D341Med (cell line): ENCODE measurements around the gene TNFSF15.

Experiments used
- DNase-seq: peaks from one replicate; pipeline ENCODE4 v3.0.0; 2012; ENCODE audit warnings: low spot score

Gene TNFSF15

DNA sequence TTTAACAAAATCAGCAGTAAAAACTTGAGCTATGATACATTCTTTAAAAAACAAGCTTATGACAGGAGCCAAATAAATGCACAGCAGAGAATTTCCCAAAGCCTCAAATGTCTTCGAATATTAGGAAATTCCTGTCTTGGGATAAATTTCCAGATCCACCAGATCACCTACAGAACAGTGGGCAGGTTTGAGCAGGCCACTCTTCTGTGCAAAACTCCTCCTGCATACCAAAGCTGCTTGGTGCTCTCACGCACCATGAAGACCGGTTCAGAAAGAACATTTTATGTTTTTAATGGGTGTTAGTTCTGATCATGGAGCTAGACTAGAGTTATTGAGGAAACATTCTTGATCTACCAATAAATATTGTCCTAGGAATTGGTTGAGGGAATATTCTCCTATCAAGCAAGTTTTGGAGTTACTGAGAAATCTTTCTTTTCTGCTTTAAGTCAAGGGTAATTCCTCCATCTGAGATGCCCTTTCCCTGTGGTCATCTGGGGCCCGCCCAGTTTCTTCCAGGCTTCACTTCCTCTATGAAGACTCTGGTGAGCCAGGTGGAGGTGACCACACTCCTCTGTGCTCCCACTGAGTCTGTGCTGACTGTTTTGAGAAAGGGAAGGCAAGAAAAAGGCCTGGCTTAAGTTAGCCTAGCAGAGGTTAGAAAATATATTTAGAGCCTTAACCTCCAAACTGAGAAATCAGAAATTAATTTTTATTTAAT is 17.9 kb downstream of the TNFSF15 start:
- no peak for DNase-seq

DNA sequence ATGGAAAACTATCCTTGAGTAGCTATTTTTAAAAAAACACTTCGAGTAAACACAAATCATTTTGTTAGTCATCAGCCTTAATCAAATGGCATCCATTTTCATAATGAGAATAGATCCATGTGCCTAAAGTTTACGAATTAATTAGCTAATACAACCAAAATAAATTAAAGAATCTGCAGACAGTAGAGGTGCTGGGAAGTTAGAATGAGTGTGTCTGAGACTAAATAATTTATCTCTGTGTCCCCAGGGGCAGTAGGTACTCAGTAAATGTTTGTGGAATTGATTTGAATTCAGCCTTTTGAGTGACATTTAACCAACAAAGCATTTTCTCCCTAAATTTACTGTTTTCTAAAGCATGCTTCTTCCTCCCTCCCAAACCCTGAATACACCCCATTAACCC is 18.6 kb downstream of the TNFSF15 start:
- no peak for DNase-seq

DNA sequence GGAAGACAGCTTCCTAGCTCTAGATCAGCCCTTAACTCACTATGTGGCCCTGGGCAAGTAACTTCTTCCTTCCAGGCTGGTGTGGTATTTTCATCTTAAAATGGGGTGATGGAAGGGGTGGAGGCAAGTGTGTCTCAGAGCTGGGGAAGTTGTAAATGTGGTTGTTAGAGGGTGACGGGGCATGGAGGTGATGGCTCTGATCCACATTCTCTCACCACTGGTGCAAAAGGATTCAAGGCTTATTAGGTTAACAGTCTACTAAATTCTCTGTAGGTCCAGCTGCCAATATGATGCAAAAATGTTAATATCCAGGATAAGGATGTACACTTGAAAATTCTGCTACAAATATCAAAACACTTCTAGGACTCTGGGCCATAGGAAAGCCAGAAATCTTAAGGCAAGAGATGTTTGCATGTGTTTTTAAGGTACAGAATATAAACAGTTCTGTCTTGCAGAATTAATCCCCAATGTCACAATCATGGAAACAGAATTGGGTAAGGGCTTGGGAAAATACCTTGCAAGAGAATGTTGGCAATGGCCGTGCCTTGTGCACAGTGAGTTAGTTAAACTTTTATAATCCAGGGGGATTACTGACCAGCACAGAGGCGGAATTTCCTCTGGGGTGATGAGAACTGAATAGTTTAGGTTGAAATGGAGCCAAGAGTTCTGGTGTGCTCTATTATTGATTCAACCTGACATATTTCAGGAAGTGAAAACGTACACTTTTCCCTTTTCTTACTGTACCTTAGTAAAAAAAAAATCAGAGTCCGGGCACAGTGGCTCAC is 19.8 kb downstream of the TNFSF15 start:
- no peak for DNase-seq

DNA sequence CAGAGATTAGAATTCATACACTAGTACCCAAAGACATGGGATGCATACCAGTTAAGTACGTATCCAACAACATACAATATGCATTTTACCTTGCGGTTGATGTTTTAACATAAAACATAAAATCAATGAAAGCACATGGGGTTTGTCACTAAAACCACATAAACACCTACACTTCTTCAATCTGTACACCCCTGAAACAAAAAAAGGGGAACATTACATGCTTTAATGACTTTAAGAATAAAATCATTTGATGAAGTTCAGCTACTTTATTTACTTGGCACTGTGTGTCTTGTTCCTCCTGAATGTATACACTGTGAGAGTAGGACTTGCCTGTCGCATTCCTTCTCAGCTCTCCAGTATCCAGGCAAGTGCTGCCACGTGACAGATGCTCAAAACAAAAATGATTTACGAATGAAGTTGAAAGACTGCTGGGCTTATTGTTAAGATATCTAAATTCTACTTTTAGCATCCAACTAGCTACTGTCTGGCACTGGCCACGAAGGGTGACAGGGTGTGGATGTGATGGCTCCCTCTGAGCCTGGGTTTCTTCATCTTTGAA is 21.0 kb downstream of the TNFSF15 start:
- DNase-seq: no peak

DNA sequence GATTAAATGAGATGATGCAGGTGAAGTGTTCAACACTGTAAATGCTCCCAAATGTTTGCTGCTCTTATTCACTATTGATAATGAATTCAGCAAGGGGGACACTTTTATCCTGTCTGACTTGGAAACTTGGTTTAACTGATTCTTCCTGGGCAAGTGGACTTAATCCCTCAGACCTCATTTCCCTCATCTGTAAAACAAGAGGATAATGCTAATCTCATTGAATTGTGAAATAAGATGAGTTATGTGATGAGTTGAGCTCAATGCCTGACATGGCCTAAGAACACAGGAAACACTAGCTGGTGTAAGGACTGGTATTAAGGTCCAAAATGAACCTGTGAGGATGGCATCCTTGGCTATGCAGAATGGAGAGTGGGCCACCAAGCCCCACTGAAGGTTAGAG is 23.3 kb downstream of the TNFSF15 start:
- no peak for DNase-seq

DNA sequence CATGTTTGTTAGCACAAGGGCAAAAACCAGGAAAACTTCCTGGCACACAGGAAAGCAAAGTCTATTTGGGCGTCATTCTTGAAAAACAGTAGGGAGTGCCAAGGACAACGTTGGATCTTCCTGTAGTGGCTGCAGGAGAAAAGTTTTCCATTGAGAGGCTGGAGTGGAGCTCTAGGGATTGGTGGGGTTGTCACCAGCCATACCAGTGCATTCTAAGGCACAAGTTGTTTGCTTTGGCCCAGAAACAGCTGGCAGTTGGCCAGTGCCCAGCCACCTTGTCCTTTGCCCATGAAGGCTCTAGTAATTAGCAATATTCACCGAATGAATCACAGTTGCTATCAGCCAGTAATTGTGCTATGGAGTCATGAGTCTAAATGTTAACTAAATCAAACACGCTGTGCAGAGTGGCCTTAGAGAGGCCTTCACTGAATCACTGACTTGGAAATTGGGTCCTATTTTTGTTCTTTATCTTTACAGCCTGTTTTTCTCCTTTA is 26.4 kb downstream of the TNFSF15 start:
- no peak for DNase-seq

DNA sequence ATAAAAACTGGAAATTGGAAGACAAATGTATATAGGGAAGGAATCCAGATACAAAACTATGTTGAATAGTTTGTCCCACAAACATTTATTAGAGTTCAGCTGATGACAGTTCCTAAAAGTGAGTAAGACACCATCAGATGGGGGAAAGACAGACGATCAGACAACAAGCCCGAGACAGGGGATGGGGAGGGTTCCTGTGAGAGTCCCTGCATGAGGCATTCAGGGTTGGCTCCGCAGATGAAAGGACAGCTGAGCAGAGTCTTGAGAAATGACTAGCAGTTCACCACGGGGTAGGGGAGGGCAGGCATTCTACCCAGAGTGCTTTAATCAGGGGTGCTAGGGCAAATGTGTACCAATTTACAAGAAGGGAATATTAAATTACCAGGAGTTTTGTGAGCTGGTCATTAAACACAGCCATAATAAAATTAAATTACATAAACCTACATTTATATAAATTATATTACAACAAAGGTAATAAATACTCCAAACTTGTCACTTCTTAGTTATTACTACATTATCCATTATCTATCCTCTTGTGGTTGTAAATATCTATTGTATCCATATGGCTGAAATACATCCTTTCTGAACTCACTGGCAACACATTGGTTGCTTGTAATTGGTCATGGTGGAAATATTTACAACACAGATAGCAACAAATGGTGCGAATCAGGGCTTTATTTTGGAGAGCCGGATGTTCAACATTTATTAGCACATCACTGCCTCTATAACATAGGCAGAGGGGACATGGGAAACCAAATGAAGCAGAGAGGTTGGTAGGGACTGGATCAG is 27.8 kb downstream of the TNFSF15 start:
- DNase-seq: no peak

DNA sequence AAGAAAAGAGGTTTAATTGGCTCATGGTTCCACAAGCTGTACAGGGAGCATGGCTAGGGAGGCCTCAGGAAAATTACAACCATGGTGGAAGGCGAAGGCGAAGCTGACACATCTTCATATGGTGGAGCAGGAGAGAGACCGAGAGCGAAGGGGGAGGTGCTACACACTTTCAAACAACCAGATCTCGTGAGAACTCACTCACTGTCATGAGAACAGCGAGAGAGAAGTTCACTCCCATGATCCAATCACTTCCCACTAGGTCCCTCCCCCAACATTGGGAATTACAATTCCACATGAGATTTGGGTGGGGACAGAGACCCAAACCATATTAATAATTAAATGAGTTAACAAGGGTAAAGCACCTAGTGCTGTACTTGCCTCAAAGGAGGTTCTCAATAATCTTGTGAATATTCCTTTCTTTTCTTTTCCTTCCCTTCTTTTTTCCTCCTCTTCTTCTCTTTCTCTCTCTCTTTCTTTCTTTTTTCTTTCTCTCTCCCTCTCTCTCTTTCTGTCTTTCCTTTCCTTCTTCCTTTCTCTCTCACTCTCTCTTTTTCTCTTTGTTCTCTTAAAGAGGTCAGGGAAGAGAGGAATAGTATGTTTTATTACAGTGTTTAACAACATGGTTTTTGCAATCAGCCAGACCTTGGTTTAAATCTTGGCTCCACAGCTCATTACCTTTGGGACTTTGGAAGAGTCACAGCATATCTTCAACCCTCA is 29.0 kb downstream of the TNFSF15 start:
- DNase-seq: no peak

DNA sequence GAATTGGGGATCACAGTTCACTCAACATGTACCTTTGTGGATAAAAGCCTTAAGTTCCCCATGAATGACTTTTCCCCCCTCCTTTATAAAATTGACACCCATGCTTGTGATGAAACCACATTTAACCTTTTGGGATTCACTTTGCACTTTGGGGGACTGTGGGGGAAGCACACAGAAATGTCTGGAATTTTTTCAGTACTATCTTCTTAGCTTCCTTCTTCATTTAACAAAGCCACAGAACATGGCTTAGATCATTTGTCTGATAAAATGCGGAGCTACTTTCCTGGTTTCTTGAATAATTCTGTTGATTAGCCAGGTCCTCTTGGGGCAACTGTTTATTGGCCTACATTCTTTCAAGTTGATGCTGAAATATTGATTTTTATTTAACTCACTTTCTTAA is 29.9 kb downstream of the TNFSF15 start:
- DNase-seq: no peak

DNA sequence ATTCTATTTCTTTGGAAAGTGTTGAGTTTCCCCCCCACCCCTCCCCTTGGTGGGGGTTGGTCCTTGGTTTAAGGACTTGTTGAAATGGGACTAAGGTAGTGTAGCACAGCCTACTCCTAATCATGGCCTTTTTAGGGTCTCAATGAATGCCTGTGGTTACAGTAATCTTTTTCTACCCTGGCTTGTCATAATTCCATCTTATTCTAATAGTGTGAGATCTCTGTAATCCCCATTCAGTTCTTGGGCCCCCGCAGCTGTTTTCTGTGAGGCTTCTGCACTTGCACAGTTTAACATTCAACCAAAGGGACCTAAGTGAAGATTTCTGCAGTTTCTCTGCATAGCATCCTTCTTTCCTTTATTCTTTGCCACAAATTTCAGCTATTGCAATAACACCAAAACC is 30.7 kb downstream of the TNFSF15 start:
- no peak for DNase-seq

DNA sequence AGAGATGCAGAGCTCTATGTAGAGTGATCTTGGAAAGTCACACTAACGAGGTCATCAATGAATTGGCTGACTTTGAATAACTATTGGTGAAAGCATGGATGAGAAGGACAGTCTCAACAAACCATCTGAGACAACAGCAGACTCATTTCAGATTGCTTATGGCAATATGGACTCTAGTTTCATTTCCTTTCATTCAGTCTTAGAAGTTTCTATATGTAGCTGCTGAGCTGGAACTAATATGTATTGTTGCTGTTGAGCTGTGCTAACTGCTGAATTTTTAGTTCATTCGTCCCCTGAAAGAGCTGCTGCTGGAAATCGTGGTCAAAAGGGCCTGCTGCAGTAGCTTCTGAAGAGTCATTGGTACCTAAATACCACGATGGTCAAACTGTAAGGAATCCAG is 31.3 kb downstream of the TNFSF15 start:
- no peak for DNase-seq

DNA sequence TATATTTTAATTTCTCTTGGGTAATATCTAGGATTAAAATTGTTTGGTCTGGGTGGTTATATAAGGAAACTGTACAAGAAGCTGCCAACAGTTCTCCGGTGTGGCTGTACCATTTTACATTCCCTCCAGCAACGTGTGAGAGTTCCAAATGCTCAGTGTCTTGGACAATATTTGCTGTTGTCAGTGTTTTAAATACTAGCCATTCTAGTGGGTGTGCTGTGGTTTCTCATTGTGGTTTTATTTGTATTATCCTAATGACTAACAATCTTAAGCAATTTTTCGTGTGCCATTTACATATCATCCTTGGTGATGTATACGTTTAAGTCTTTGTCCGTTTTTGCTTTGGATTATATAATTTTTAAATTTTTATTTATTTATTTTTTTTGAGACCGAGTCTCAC is 34.0 kb downstream of the TNFSF15 start:
- no peak for DNase-seq

DNA sequence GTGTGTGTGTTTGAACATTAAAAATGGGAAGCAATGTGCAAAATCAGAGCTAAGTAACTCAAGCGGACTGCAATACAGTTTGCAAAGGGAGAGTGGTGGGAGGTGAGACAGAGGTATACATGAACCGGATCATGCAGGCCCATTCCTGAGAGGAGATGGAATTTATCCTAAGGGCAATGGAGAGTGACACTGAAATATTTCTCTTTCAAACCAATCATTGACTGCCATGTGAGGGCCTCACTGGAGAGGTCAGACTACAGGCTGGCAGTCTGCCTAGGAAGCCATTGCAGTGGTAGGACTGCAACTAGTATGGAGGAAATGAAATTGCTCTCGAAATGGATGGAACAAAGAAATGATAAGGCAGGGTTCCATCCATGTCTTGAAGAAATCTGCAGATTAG is 34.8 kb downstream of the TNFSF15 start:
- DNase-seq: no peak

DNA sequence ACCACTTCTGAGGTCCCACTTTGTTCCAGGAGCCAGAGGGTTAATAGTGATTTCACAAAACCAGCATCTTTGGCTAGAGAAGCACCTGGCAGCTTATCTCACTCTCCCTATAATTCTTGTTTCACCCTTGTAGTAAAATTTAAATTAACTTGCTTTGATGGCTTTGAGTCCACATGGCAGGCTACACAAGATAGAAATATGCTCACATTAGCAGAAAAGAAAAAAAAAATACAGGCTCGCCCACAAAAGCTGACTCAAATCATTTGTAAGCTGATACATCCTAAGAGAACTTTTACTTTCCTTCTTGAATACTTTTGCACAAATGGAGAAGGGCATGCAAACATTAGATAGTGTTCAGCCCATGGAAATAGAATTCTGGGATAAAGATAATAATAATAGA is 36.2 kb downstream of the TNFSF15 start:
- DNase-seq: no peak

DNA sequence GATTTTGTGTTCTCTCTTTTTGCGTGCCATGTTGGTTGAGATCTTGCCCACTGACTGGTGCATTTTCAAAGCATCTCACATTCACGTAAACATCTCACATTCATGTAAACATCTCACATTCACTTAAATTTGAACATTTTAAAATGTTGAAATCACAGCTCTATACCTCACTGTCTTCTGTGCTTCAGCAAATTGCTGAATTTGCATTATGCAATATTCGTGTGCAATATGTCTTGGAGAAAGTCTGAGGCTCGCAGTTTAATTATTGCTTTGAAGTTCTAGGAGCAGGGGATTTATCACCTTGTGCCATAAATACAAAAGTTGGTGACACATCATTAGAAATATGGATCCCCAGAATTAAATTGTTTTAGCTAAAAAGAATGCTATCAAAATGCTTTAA is 42.6 kb downstream of the TNFSF15 start:
- DNase-seq: no peak

DNA sequence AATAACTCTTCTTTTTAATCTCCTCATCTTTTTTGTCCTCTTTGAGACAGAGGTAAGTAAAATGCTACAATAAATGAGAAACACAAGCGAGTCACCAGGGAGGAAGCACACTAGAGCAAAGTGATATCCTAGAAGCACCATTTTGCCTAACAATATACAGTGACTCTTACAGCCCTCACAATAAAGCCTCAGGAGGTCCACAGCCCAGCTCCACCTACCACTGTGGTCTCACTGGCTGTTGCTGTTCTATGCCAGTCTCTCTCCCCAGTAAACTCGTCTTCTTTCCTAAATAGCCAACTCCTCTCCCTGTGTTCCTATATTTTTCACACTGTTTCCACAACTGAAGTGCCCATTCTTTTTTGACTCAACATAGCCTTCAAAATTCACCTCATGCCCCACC is 44.3 kb downstream of the TNFSF15 start:
- DNase-seq: no peak

DNA sequence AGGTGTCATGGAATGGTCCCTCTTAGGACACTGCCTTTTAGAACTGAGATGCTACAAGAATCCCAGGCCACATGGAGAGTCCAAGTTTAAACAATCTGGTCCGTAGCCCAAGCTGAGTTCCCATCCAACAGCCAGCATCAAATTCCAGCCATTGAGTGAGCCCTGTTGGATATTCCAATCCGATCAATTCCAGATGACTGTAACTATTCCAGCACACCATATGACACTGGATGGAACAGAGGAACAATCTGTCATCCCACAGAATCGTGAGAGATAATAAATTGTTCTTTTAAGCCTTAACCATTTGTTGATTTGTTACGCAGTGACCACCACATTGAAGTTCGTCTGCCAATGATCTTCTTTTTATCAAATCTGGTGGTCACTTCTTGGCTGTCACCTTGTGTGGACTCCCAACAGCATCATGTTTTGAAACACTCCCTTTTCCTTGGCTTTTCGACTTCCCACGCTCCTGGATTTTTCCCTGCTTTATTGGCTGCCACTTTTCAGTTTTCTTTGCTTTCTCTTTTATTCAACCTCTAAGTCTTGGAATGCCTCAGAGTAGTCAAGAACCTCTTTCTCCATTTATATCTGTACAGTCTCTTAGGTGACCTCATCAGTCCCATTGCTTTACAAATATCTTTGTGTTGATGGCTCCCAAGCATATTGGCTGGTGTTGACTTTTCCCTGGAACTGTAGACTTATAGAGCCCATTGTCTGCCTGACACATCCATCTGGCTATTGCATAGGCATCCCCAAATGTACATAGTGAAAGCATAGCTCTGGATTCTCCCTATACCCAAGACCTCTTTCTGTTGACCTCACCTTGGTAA is 46.1 kb downstream of the TNFSF15 start:
- no peak for DNase-seq

DNA sequence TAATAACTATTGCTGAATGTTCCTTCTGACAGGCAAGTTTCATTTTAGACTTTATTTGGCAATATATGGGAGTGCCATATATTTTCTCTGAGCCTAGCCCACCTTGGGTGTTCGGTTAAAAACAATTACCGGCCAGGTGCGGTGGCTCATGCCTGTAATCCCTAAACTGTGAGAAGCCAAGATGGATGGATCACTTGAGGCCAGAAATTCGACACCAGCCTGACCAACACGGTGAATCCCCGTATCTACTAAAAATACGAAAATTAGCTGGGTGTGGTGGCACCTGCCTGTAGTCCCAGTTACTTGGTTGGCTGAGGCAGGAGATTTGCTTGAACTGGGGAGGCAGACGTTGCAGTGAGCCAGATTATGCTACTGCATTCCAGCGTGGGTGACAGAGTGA is 47.9 kb downstream of the TNFSF15 start:
- DNase-seq: no peak

DNA sequence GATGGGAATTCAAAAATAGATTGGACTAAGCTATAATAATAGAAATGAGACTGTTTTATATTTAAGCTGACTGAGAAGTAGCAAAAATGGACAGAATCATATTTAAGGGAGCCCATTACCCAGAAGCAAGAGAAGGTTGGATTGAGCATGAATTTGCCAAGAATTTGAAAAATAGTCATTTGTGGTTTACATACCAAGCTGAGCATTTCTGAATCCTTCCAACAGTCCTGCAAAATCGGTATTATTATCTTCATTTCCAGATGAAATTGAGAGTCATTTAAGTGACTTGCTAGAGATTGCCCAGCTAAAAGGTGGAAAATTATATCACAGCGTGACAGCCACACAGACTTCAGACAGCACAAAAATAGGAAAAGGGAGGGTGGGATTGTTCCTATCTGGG is 48.4 kb downstream of the TNFSF15 start:
- DNase-seq: no peak

DNA sequence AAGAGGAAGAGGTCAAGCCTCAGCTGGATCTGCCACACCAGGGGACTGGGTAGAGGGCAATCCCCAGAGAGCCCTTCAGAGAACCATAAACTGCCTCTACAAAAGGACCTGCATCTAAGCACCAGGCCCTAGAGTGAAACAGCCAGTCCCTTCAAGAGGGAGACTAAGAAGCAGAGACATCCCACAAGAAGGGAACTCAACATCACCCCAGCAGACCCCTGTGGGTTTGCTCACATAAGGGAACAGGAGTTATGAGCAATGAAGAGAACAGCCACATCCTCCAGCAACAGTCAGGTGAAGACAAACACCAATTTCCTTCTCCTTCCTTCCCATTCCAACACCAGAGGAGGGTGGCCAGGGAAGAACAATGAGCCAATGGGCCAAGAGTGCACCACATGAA is 48.9 kb downstream of the TNFSF15 start:
- no peak for DNase-seq

DNA sequence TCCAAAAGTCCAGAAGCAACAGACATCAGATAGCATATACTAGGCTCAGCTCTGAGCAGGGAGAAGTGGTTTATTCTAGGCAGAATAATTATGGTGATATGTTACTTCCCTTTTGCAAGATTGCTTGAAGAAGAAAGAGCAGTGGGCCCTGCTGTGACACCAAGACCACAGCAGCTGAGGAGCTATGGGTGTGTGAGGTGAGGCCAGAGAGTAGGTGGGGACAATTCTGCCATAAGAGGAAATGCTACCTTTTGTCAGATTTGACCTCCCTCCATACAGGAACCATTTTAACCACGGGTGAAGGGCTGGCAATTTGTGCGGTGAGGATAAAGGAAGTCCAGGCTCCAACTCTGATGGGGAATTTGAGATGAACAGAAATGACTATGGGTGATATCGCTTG is 51.3 kb downstream of the TNFSF15 start:
- no peak for DNase-seq
